ENCODE data around the gene TOR3A.

GRCh38 chr1:179055937-179056336, 25.9 kb upstream of the TOR3A start:
- TF ChIP-seq POLR2A (IDR thresholded peaks at IDR 0.05; ENCODE audit: low read length), result no peak
- TF ChIP-seq ESRRA (IDR thresholded peaks at IDR 0.05; ENCODE audit: borderline replicate concordance, low read length), result no peak
- no peak for TF ChIP-seq RAD21 (conservative IDR thresholded peaks at IDR 0.05 in 1 of 2, IDR thresholded peaks at IDR 0.05 in 1 of 2)
- no peak for TF ChIP-seq POLR2AphosphoS2 (conservative IDR thresholded peaks at IDR 0.05; ENCODE audit: low read length)
- no peak for TF ChIP-seq CTCF (IDR thresholded peaks at IDR 0.05)
- no peak for TF ChIP-seq REST (IDR thresholded peaks at IDR 0.05)

All from A549 (cell line).